Measurements from ENCODE around the gene ATOH8.

DNA sequence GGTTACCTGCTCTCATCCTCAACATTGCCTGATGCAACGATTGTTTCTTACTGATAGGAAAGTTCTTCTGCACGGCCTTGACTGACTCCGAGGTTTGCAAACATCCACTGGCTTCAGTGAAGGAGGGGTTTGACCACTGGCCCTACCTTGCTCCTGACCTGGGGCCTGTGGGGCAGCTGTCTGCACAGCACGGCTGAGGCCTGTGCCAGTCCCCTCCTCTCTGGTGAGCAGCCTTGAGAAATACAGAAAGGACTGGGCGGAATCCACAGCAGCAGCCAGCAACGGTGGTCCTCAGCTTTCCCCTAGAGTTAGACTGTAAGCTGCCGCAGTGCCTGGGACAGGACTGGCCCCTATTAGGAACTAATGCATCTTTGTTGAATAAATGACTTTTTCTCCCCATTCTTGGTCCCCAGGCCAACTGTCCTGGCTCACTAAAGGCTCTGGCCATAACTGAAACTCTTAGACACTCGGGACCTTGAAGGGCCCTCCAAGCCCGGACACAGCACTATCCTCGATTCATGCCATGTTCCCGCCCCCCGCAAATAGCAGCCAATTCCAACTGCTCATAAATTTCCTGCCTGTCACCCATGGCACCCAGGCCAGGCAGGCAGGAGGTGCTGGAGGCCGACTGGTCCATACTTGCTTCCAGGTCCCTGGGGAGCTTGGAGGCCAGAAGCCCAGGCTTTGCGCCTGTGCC lies 26.7 kb downstream of the ATOH8 start:
- TF ChIP-seq, protein P1, sequence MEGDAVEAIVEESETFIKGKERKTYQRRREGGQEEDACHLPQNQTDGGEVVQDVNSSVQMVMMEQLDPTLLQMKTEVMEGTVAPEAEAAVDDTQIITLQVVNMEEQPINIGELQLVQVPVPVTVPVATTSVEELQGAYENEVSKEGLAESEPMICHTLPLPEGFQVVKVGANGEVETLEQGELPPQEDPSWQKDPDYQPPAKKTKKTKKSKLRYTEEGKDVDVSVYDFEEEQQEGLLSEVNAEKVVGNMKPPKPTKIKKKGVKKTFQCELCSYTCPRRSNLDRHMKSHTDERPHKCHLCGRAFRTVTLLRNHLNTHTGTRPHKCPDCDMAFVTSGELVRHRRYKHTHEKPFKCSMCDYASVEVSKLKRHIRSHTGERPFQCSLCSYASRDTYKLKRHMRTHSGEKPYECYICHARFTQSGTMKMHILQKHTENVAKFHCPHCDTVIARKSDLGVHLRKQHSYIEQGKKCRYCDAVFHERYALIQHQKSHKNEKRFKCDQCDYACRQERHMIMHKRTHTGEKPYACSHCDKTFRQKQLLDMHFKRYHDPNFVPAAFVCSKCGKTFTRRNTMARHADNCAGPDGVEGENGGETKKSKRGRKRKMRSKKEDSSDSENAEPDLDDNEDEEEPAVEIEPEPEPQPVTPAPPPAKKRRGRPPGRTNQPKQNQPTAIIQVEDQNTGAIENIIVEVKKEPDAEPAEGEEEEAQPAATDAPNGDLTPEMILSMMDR (IDR thresholded peaks at IDR 0.05): no peak
- TF ChIP-seq POLR2AphosphoS5 (IDR thresholded peaks at IDR 0.05) (no peak), POLR2A (IDR thresholded peaks at IDR 0.05; ENCODE audit: low read depth) (no peak)

Measured in esophagus muscularis mucosa (tissue), 3 donors.